Endothelial cell of umbilical vein (primary cell): Measurements from ENCODE around the gene NADK. TPM values are rescaled to one million over a fixed set of nuclear protein-coding genes. Genes with fewer than 3 reads are reported as not detected.

Source experiments
- BruUV-seq: library from RNA; stranded (reverse); fragments of 400-500 nt; replicated peaks from 2 replicates; lab custom pipeline; 2021; lab: Mats Ljungman, UMichigan
- CTCF ChIA-PET: fragments of 300-600, 350-600 bp; sonication (Branson Sonifier 250); formaldehyde crosslinking; loops from one replicate; lab custom pipeline; 2021; ENCODE audit warnings: antibody characterized with exemption, inconsistent platforms; lab: Charles Lee
- POLR2A ChIA-PET: fragments of 300-600, 350-600 bp; sonication (Branson Sonifier 250); formaldehyde crosslinking; loops from one replicate; lab custom pipeline; 2021; ENCODE audit warnings: antibody characterized with exemption, inconsistent platforms; lab: Charles Lee
- DNase-seq: peaks from one replicate; pipeline ENCODE4 v3.0.0-alpha.2; 2011; ENCODE audit warnings: low read depth, low spot score
- FAIRE-seq: peaks from 2 replicates; lab custom pipeline; 2011; peaks lifted over from hg19 to GRCh38; lab: Jason Lieb, UNC
- H2AFZ ChIP-seq: 2 replicates; pipeline ENCODE4 v1.6.0; 2012; ENCODE audit warnings: low read depth, low read length, control low read depth, inconsistent platforms
- H3K27ac ChIP-seq: 2 replicates; pipeline ENCODE4 v1.5.1; 2011; ENCODE audit warnings: low read depth, mild to moderate bottlenecking, control low read depth, low read length, moderate library complexity; ENCODE audit not compliant: insufficient read depth
- H3K27me3 ChIP-seq, 2 experiments: 2 replicates each; pipeline versions ENCODE4 v1.6.0 to v1.6.1; 2011; ENCODE audit warnings: low read length in 2 of 2, mixed read lengths in 1 of 2; ENCODE audit not compliant: control insufficient read depth in 2 of 2, insufficient read depth in 2 of 2
- H3K36me3 ChIP-seq, 2 experiments: 2 replicates in 1 of 2; 3 replicates in 1 of 2; pipeline ENCODE4 v1.5.1; 2011; ENCODE audit warnings: low read length in 2 of 2, mild to moderate bottlenecking in 1 of 2, moderate library complexity in 1 of 2; ENCODE audit not compliant: control insufficient read depth in 2 of 2, insufficient read depth in 2 of 2; ENCODE audit errors: extremely low read depth in 1 of 2
- H3K4me1 ChIP-seq: 3 replicates; pipeline ENCODE4 v1.5.1; 2011; ENCODE audit warnings: mild to moderate bottlenecking, low read length; ENCODE audit not compliant: control insufficient read depth, insufficient read depth; ENCODE audit errors: extremely low read depth
- H3K4me2 ChIP-seq: 2 replicates; pipeline ENCODE4 v1.6.1; 2011; ENCODE audit warnings: low read length, control low read depth, mixed read lengths; ENCODE audit not compliant: insufficient read depth
- H3K4me3 ChIP-seq, 3 experiments: fragments of 200-600 bp in 1 of 3; sonication (generic), shearing (Covaris generic) in 1 of 3; replicated peaks in 1 of 3; 2 replicates each; pipeline ENCODE4 v1.5.1; 2011 to 2016; ENCODE audit warnings: control low read depth in 3 of 3, low read length in 3 of 3, mild to moderate bottlenecking in 2 of 3, inconsistent platforms in 1 of 3, low read depth in 1 of 3, moderate library complexity in 1 of 3; ENCODE audit not compliant: insufficient read depth in 1 of 3
- H3K79me2 ChIP-seq: 2 replicates; pipeline ENCODE4 v1.6.0; 2012; ENCODE audit warnings: low read length, inconsistent platforms; ENCODE audit not compliant: control insufficient read depth, insufficient read depth
- H3K9ac ChIP-seq: replicated peaks from 2 replicates; pipeline ENCODE3; 2011; ENCODE audit warnings: low read length, control low read depth; ENCODE audit not compliant: insufficient read depth; ENCODE audit errors: extremely low read depth
- H3K9me1 ChIP-seq: replicated peaks from 3 replicates; pipeline ENCODE4 v1.6.0; 2011; ENCODE audit warnings: mild to moderate bottlenecking, low read length; ENCODE audit not compliant: control insufficient read depth, insufficient read depth; ENCODE audit errors: extremely low read depth
- H3K9me3 ChIP-seq: replicated peaks from 2 replicates; pipeline ENCODE4 v1.5.1; 2012; ENCODE audit warnings: low read length, inconsistent platforms; ENCODE audit not compliant: control insufficient read depth, insufficient read depth
- H4K20me1 ChIP-seq: replicated peaks from 2 replicates; pipeline ENCODE3; 2011; ENCODE audit warnings: mild to moderate bottlenecking, low read length; ENCODE audit not compliant: control insufficient read depth, insufficient read depth; ENCODE audit errors: extremely low read depth
- CTCF ChIP-seq, 2 donors: IDR thresholded peaks; 1 replicate in 1 of 2; 2 replicates in 1 of 2; pipeline ENCODE4 v1.5.1; 2011; ENCODE audit warnings: low read length in 2 of 2, mild to moderate bottlenecking in 2 of 2, moderate library complexity in 2 of 2, control low read depth in 1 of 2, inconsistent platforms in 1 of 2, low read depth in 1 of 2; ENCODE audit not compliant: insufficient read depth in 1 of 2; ENCODE audit errors: extremely low read depth in 1 of 2
- EZH2 ChIP-seq: IDR thresholded peaks from 2 replicates; pipeline ENCODE4 v1.6.1; 2012; ENCODE audit warnings: borderline replicate concordance, low read depth, mild to moderate bottlenecking, moderate library complexity, low read length, inconsistent platforms; ENCODE audit not compliant: severe bottlenecking
- MYC ChIP-seq: IDR thresholded peaks from one replicate; pipeline ENCODE4 v1.6.1; 2011; ENCODE audit warnings: mild to moderate bottlenecking, low read depth, low read length
- POLR2AphosphoS5 ChIP-seq: IDR thresholded peaks from 2 replicates; pipeline ENCODE4 v1.6.1; 2012; ENCODE audit warnings: low read depth, mild to moderate bottlenecking, control low read depth, low read length, moderate library complexity; ENCODE audit not compliant: insufficient read depth
- dilution Hi-C: fragments of 300-500 bp; cut with MboI; formaldehyde crosslinking; loops from one replicate; pipeline ENCODE4 v1.15.0; 2019; ENCODE audit warnings: low sequenced_read_pairs; ENCODE audit not compliant: extremely low pct_ligation_motif_present
- intact Hi-C: fragments of 100-400 bp; cut with micrococcal nuclease; formaldehyde crosslinking; loops from one replicate; pipeline ENCODE4 v1.10.0; 2022
- polyA plus RNA-seq, 4 experiments: library from polyadenylated mRNA; depleted of rRNA in 3 of 4; stranded (reverse) in 3 of 4; unstranded in 1 of 4; fragments of >200 nt; gene quantifications; 2 replicates each; pipeline versions ENCODE4 v1.2.1 to v1.2.3, GENCODE V29; 2011 to 2012; ENCODE audit warnings: missing spikeins in 1 of 4
- total RNA-seq: library from RNA; stranded (reverse); gene quantifications from 2 replicates; pipeline ENCODE4 v1.2.3, GENCODE V29; 2021

The NADK gene
- total and polyA plus RNA-seq, 2 donors (not counting 3 experiments of a cell fraction or from before 2014, with no cell fraction given) = 68.5 to 88.8 TPM

- Histone ChIP-seq H4K20me1 (no peaks in the 10 kb centered on the region), H3K27me3 (no peaks in the 10 kb centered on the region), H3K4me2 (no peak overlapping the region), H3K9me1 (no peaks in the 10 kb centered on the region), H3K4me1 (no peaks in the 10 kb centered on the region), H3K9me3 (no peaks in the 10 kb centered on the region), H3K4me3 (no peak overlapping the region), H3K27ac (no peak overlapping the region), H3K79me2 (peaks cover 87% of the 10 kb centered on the region), H3K9ac (no peak overlapping the region), H3K36me3 (peaks cover 10 to 12% of the 10 kb centered on the region in 2 experiments), H2AFZ (no peak overlapping the region)
- intact Hi-C loops = loop anchor here (5.0 kb wide), 1 partner anchor 80 kb away; no protein-coding TSS in a partner anchor
- dilution Hi-C loops = no loop called here
- ChIA-PET CTCF (interaction anchor here (1.0 to 1.7 kb wide), 4 partner anchors 12 to 79 kb away, joined by 3 to 8 read pairs (median 4); no protein-coding TSS in a partner anchor), POLR2A (no interaction called here)
- DNase-seq = no peak
- FAIRE-seq = no peak
- TF ChIP-seq CTCF (IDR thresholded peaks at IDR 0.05; ENCODE audit: extremely low read depth in 1 of 2, insufficient read depth in 1 of 2, low read depth in 1 of 2, low read length in 2 of 2) (no peak), POLR2AphosphoS5 (no peak), MYC (no peak), EZH2 (no peak)
- BruUV-seq = no TSS peak
Observed at GRCh38 chr1:1827089-1827848, 49.0 kb upstream of the NADK start.
